Prostate gland (tissue), 2 donors: Measurements from ENCODE around the gene EID2. TPM values are rescaled to one million over a fixed set of nuclear protein-coding genes. Genes with fewer than 3 reads are reported as not detected.

Source experiments
- DNase-seq: peaks from one replicate; pipeline ENCODE4 v3.0.0-alpha.2; 2019; ENCODE audit warnings: low spot score
- H3K27ac ChIP-seq, 2 donors: fragments of 200-600 bp; sonication (generic); 2 replicates each; pipeline ENCODE4 v1.5.1; 2017 to 2019
- H3K27me3 ChIP-seq: fragments of 200-600 bp; sonication (generic); replicated peaks from 2 replicates; pipeline ENCODE4 v1.5.1; 2019; ENCODE audit not compliant: insufficient read depth
- H3K36me3 ChIP-seq, 2 donors: fragments of 200-600 bp; sonication (generic); 1 replicate in 1 of 2; 2 replicates in 1 of 2; pipeline versions ENCODE4 v1.5.1 to v1.8.1; 2017 to 2019
- H3K4me1 ChIP-seq: fragments of 200-600 bp; sonication (generic); replicated peaks from 2 replicates; pipeline ENCODE4 v1.5.1; 2019
- H3K4me3 ChIP-seq, 2 donors: fragments of 200-600 bp; sonication (generic); 2 replicates each; pipeline ENCODE4 v1.5.1; 2017 to 2019
- H3K9me3 ChIP-seq: fragments of 200-600 bp; sonication (generic); 2 replicates; pipeline ENCODE4 v1.5.1; 2017
- POLR2A ChIP-seq: fragments of 450-650 bp; IDR thresholded peaks from one replicate; pipeline ENCODE4 v1.6.1; 2016; ENCODE audit warnings: antibody characterized with exemption, mild to moderate bottlenecking
- POLR2AphosphoS5 ChIP-seq: sonication (generic); formaldehyde crosslinking; IDR thresholded peaks from one replicate; pipeline ENCODE4 v1.6.1; 2017; ENCODE audit warnings: antibody characterized with exemption
- WGBS: methylation state at CpG from one replicate; pipeline ENCODE4 v1.1.5; 2018; 5-methylcytosine and 5-hydroxymethylcytosine counted together
- intact Hi-C: fragments of 100-400 bp; cut with DNase I; formaldehyde crosslinking; loops from one replicate; pipeline ENCODE4 v1.14.2; 2022
- total RNA-seq, 2 donors: library from RNA; depleted of rRNA; stranded (reverse); fragments of >200 nt; gene quantifications; one replicate each; pipeline ENCODE4 v1.1.0, GENCODE V29; 2016
- TF ChIP-seq, protein P1 (sequence below), 4 experiments: fragments of 200-600 bp in 2 of 4; fragments of 450-650 bp in 2 of 4; sonication (generic) in 2 of 4; IDR thresholded peaks; 1 replicate in 3 of 4; 2 replicates in 1 of 4; pipeline ENCODE4 v1.5.1; 2016 to 2019; ENCODE audit warnings: antibody characterized with exemption in 4 of 4, mild to moderate bottlenecking in 2 of 4, moderate library complexity in 2 of 4

The EID2 gene
- total RNA-seq, 2 donors from 2014 or later: 21.1 to 25.3 TPM

DNA sequence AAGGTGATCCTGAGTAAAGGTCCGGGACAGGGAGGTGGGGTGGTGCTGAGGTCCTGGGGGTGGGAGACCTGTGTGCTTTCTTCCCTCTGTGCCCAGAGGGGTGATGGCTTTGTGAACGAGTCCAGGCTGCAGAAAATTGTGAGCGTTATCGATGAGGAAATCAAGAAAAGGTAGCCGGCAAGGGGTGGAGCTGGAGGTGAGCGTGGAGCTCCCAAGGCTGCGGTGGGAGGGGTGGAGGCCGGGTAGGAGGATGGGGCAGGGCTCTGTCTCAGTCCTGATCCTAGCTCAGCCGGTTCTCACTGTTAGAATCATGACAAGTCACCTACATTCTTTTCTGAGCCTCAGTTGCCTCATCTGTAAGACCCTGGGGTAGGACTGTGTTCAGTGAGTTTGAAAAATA is 21.0 kb downstream of the EID2 start:
- Histone ChIP-seq H3K27me3 (peaks cover 4% of the 10 kb centered on the region), H3K36me3 (no peaks in the 10 kb centered on the region), H3K9me3 (no peaks in the 10 kb centered on the region), H3K4me1 (peaks cover 7% of the 10 kb centered on the region), H3K27ac (no peak overlapping the region), H3K4me3 (no peak overlapping the region)
- no peak for DNase-seq
- intact Hi-C loops: no loop called here
- WGBS: 56% methylated on average over 9 of the region's 9 CpGs
- TF ChIP-seq, protein P1, sequence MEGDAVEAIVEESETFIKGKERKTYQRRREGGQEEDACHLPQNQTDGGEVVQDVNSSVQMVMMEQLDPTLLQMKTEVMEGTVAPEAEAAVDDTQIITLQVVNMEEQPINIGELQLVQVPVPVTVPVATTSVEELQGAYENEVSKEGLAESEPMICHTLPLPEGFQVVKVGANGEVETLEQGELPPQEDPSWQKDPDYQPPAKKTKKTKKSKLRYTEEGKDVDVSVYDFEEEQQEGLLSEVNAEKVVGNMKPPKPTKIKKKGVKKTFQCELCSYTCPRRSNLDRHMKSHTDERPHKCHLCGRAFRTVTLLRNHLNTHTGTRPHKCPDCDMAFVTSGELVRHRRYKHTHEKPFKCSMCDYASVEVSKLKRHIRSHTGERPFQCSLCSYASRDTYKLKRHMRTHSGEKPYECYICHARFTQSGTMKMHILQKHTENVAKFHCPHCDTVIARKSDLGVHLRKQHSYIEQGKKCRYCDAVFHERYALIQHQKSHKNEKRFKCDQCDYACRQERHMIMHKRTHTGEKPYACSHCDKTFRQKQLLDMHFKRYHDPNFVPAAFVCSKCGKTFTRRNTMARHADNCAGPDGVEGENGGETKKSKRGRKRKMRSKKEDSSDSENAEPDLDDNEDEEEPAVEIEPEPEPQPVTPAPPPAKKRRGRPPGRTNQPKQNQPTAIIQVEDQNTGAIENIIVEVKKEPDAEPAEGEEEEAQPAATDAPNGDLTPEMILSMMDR (IDR thresholded peaks at IDR 0.05): no peak
- TF ChIP-seq POLR2A (no peak), POLR2AphosphoS5 (no peak)

DNA sequence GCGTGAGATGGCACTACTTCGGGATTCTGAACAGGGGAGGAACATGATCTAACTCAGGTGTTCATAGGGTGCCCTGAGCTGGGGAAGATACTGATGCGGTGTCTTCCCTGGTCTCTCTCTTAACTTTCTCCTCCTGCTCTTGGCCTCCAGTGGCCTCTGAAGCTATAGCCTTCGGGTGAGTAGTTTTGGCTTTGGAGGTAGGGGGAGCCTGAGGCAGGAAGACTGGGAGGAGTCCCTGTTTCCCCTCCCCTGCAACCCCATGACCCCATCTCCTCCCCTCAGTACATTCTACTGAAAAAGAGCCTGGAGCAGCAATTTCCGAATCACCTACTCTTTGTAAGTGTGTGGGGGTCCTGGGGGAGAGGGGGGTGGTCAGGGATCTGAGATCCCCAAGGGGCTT is 21.5 kb downstream of the EID2 start:
- 61% methylated on average over 5 of the region's 5 CpGs for WGBS
- DNase-seq: no peak
- no peaks in the 10 kb centered on the region for H3K9me3 ChIP-seq
- no peaks in the 10 kb centered on the region for H3K36me3 ChIP-seq
- no peak for TF ChIP-seq POLR2A
- TF ChIP-seq, protein P1 (IDR thresholded peaks at IDR 0.05): no peak
- H3K27me3 ChIP-seq: peaks cover 5% of the 10 kb centered on the region
- H3K4me1 ChIP-seq: peaks cover 7% of the 10 kb centered on the region
- no peak overlapping the region for H3K27ac ChIP-seq
- H3K4me3 ChIP-seq: no peak overlapping the region
- intact Hi-C loops: no loop called here

DNA sequence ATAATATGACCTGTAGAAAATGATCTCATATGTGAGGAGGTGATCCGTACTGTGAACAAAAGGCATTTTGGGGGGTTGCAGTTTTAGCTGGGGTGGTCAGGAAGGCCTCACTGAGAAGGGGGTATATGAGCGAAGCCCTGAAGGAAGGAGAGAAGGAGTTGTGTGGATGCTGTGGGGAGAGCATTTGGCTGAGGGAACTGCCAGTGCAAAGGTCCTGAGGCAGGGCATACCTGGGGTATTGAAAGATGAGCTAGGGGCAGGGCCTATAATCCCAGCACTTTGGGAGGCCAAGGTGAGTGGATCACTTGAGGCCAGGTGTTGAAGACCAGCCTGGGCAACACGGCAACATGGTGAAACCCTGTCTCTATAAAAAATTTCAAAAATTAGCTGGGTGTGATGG is 22.5 kb downstream of the EID2 start:
- no peak overlapping the region for H3K4me3 ChIP-seq
- H3K9me3 ChIP-seq: no peaks in the 10 kb centered on the region
- no peak overlapping the region for H3K27ac ChIP-seq
- intact Hi-C loops: no loop called here
- H3K4me1 ChIP-seq: peaks cover 7% of the 10 kb centered on the region
- no peaks in the 10 kb centered on the region for H3K36me3 ChIP-seq
- 78% methylated on average over 3 of the region's 3 CpGs for WGBS
- peaks cover 5% of the 10 kb centered on the region for H3K27me3 ChIP-seq
- TF ChIP-seq, protein P1 (IDR thresholded peaks at IDR 0.05): no peak
- TF ChIP-seq POLR2A: no peak
- no peak for TF ChIP-seq POLR2AphosphoS5
- DNase-seq: no peak

DNA sequence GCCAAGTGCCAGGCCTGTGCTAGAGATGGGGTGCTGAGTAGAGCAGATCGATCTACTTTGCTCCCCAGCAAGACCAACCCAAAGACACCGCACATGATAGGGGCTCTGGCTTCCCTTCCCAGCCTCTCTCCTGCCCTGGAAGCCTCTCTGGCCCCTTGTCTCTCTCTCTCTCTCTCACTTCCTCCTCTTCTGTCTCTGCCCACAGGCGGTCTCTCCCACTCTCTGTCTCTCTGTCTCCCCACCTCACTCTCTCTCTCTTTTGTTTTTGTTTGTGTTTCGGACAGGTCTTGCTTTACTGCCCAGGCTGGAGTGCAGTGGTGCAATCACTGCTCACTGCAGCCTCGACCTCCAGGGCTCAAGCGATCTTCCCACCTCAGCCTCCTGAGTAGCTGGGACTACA is 23.7 kb downstream of the EID2 start:
- TF ChIP-seq, protein P1 (IDR thresholded peaks at IDR 0.05): no peak
- TF ChIP-seq POLR2A (no peak), POLR2AphosphoS5 (no peak)
- DNase-seq: no peak
- Histone ChIP-seq H3K4me3 (no peak overlapping the region), H3K36me3 (no peaks in the 10 kb centered on the region), H3K27me3 (peaks cover 5% of the 10 kb centered on the region), H3K9me3 (no peaks in the 10 kb centered on the region), H3K4me1 (peaks cover 7% of the 10 kb centered on the region), H3K27ac (no peak overlapping the region)
- intact Hi-C loops: no loop called here
- WGBS: 59% methylated on average over 6 of the region's 6 CpGs

DNA sequence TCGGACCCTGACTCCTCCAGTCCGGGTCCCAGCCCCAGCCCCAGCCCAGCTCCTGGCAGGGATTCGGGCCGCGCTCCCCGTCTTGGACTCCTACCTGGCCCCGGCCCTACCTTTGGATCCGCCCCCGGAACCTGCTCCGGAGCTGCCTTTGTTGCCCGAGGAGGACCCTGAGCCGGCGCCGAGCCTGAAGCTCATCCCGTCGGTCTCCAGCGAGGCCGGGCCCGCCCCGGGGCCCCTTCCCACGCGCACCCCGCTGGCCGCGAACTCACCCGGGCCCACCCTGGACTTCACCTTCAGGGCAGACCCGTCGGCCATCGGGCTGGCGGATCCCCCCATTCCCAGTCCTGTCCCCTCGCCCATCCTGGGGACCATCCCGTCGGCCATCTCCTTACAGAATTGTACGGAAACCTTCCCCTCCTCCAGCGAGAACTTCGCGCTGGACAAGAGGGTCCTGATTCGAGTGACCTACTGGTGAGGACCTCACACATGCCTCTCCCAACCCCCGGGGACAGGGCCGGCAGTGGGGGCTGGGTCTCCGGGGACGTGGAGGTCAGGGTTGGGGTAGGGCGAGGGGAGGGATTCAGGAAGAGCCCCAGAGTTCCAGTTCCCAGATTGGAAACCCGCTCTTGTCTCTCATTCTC is 24.3 kb downstream of the EID2 start:
- H3K4me3 ChIP-seq: peak overlapping the region; percentile 21 to 24
- H3K27me3 ChIP-seq: peaks cover 5% of the 10 kb centered on the region
- H3K27ac ChIP-seq: no peak overlapping the region
- intact Hi-C loops: no loop called here
- peaks cover 7% of the 10 kb centered on the region for H3K4me1 ChIP-seq
- H3K36me3 ChIP-seq: no peaks in the 10 kb centered on the region
- WGBS: 3% methylated on average over 43 of the region's 44 CpGs
- DNase-seq: no peak
- no peak for TF ChIP-seq POLR2A
- TF ChIP-seq, protein P1 (IDR thresholded peaks at IDR 0.05): no peak
- TF ChIP-seq POLR2AphosphoS5: no peak
- no peaks in the 10 kb centered on the region for H3K9me3 ChIP-seq
